Parathyroid adenoma (tissue), 2 donors: Measurements from ENCODE around the gene HMGB1.

ENCODE experiments used
- H2AFZ ChIP-seq: fragments of 300-600 bp; sonication (generic); one replicate; pipeline ENCODE4 v1.7.0; 2017; ENCODE audit warnings: antibody characterized with exemption, mild to moderate bottlenecking
- H3K27ac ChIP-seq: fragments of 300-600 bp; sonication (generic); one replicate; pipeline ENCODE4 v1.7.0; 2017
- H3K27me3 ChIP-seq: fragments of 300-600 bp; sonication (generic); one replicate; pipeline ENCODE4 v1.7.0; 2017; ENCODE audit warnings: low read length; ENCODE audit not compliant: control insufficient read depth, insufficient read depth
- H3K36me3 ChIP-seq: fragments of 300-600 bp; sonication (generic); one replicate; pipeline ENCODE4 v1.7.0; 2017; ENCODE audit warnings: low read length; ENCODE audit not compliant: control insufficient read depth, insufficient read depth
- H3K4me1 ChIP-seq: fragments of 300-600 bp; sonication (generic); one replicate; pipeline ENCODE4 v1.7.0; 2017; ENCODE audit warnings: control low read depth
- H3K4me2 ChIP-seq: fragments of 300-600 bp; sonication (generic); one replicate; pipeline ENCODE4 v1.7.0; 2017; ENCODE audit warnings: low read length
- H3K4me3 ChIP-seq: fragments of 300-600 bp; sonication (generic); one replicate; pipeline ENCODE4 v1.7.0; 2017; ENCODE audit warnings: low read depth, low read length
- H3K79me2 ChIP-seq: fragments of 300-600 bp; sonication (generic); one replicate; pipeline ENCODE4 v1.7.0; 2017; ENCODE audit warnings: control low read depth
- H3K9ac ChIP-seq: fragments of 300-600 bp; sonication (generic); one replicate; pipeline ENCODE4 v1.7.0; 2017; ENCODE audit warnings: mild to moderate bottlenecking
- H3K9me3 ChIP-seq: fragments of 300-600 bp; sonication (generic); one replicate; pipeline ENCODE4 v1.7.0; 2017; ENCODE audit warnings: low read length; ENCODE audit not compliant: control insufficient read depth
- TF ChIP-seq, protein P1 (sequence below): fragments of 300-600 bp; sonication (generic); IDR thresholded peaks from one replicate; pipeline ENCODE4 v1.7.0; 2017; ENCODE audit warnings: antibody characterized with exemption, mild to moderate bottlenecking
- donor health status: primary hyperparathyroidism.

HMGB1 gene

DNA sequence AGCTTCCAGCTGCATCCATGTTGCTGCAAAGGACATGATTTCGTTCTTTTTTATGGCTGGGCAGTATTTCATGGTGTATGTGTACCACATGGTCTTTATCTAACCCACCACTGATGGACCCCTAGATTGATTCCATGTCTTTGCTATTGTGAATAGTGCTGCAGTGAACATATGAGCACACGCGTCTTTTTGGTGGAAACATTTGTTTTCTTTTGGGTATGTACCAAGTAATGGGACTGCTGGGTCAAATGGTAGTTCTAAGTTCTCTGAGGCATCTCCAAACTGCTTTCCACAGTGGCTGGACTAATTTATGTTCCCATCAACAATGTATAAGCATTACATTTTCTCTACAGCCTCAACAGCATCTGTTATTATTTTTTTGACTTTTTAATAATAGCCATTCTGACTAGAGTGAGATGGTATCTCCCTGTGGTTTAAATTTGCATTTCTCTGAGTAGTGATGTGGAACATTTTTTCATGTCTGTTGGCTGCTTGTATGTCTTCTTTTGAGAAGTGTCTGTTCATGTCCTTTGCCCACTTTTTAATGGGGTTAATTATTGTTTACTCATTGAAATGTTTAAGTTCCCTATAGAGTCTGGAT, 50.2 kb downstream of the HMGB1 start:
- no peaks in the 10 kb centered on the region for H3K36me3 ChIP-seq
- H3K9ac ChIP-seq: no peak overlapping the region
- no peaks in the 10 kb centered on the region for H3K27me3 ChIP-seq
- no peak overlapping the region for H3K4me3 ChIP-seq
- TF ChIP-seq, protein P1, sequence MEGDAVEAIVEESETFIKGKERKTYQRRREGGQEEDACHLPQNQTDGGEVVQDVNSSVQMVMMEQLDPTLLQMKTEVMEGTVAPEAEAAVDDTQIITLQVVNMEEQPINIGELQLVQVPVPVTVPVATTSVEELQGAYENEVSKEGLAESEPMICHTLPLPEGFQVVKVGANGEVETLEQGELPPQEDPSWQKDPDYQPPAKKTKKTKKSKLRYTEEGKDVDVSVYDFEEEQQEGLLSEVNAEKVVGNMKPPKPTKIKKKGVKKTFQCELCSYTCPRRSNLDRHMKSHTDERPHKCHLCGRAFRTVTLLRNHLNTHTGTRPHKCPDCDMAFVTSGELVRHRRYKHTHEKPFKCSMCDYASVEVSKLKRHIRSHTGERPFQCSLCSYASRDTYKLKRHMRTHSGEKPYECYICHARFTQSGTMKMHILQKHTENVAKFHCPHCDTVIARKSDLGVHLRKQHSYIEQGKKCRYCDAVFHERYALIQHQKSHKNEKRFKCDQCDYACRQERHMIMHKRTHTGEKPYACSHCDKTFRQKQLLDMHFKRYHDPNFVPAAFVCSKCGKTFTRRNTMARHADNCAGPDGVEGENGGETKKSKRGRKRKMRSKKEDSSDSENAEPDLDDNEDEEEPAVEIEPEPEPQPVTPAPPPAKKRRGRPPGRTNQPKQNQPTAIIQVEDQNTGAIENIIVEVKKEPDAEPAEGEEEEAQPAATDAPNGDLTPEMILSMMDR: no peak
- H3K4me2 ChIP-seq: no peak overlapping the region
- H3K4me1 ChIP-seq: no peaks in the 10 kb centered on the region
- H2AFZ ChIP-seq: no peak overlapping the region
- H3K79me2 ChIP-seq: no peaks in the 10 kb centered on the region
- H3K9me3 ChIP-seq: no peaks in the 10 kb centered on the region
- no peak overlapping the region for H3K27ac ChIP-seq

DNA sequence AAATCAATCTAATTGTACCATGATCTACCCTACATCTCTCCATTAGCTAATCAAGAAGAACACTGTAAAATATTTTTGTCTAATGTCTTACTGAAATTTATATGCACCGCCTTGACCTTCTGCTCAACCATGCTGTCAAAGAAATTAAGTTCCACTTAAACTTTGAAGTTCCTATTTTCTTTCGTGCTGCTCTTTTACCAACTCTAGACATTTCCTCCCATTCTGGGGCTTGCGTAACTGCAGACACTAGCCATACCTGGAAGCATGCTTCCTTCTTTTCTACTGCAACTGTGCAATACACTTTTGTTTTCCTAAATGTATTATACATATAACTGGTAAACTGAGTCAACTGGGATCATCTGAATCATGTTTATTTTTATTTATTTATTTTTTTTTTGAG, 51.9 kb downstream of the HMGB1 start:
- Histone ChIP-seq H3K9me3 (peaks cover under 1% of the 10 kb centered on the region), H3K36me3 (no peaks in the 10 kb centered on the region), H3K4me2 (no peak overlapping the region), H3K4me1 (no peaks in the 10 kb centered on the region), H3K27me3 (no peaks in the 10 kb centered on the region), H3K27ac (no peak overlapping the region), H3K9ac (no peak overlapping the region), H3K4me3 (no peak overlapping the region), H3K79me2 (no peaks in the 10 kb centered on the region), H2AFZ (no peak overlapping the region)
- TF ChIP-seq, protein P1: no peak

DNA sequence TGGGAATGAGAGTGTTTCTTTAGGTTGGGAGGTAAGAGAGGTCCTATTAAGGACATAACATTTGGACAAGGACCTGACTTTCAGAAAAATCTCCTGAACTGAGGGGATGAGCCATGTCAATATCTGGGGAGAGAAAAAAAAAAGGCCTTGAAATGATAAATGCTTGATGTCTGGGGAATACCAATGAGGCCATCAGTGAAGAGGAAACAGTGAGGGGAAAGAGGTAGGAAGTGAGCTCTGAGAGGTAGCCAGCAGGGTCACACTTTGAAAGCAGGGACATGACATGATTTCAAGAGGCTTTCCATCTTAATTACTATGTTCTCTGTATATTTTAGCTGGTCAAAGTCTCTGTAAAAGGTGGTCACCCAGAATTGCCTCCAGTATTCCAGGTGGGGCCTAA, 53.4 kb downstream of the HMGB1 start:
- no peaks in the 10 kb centered on the region for H3K36me3 ChIP-seq
- no peak overlapping the region for H3K4me3 ChIP-seq
- no peak overlapping the region for H3K9ac ChIP-seq
- H3K4me2 ChIP-seq: no peak overlapping the region
- H3K79me2 ChIP-seq: no peaks in the 10 kb centered on the region
- no peak overlapping the region for H3K27ac ChIP-seq
- no peaks in the 10 kb centered on the region for H3K27me3 ChIP-seq
- no peak overlapping the region for H2AFZ ChIP-seq
- TF ChIP-seq, protein P1: no peak
- peaks cover 2% of the 10 kb centered on the region for H3K4me1 ChIP-seq
- H3K9me3 ChIP-seq: peaks cover 2% of the 10 kb centered on the region

DNA sequence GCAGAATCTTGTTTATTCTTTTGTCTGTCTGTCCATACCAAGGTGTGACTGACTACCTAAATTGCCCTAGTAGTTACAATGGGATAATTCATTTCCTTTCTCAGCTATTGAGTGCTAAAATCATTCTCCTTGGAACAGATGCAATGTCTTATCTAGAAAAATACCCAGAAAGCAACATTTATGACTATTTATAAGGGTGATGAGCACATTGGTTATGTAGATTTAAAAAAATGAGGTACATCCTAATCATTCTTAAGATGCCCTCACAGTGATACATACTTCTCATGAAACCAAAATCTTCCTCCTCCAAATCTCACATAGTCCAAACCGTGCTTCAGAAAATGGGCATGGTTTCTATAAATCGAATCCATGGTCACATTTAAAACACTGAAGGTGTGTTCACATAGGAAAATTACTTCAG, 55.0 kb downstream of the HMGB1 start:
- H3K36me3 ChIP-seq: no peaks in the 10 kb centered on the region
- H3K9ac ChIP-seq: no peak overlapping the region
- H3K4me1 ChIP-seq: peaks cover 2% of the 10 kb centered on the region
- H3K4me3 ChIP-seq: no peak overlapping the region
- TF ChIP-seq, protein P1: no peak
- H3K9me3 ChIP-seq: peaks cover 2% of the 10 kb centered on the region
- no peak overlapping the region for H2AFZ ChIP-seq
- no peaks in the 10 kb centered on the region for H3K79me2 ChIP-seq
- H3K27ac ChIP-seq: no peak overlapping the region
- H3K4me2 ChIP-seq: no peak overlapping the region
- H3K27me3 ChIP-seq: no peaks in the 10 kb centered on the region
